Smooth muscle cell (in vitro differentiated cells): ENCODE measurements around the gene DAAM1. TPM values are rescaled to one million over a fixed set of nuclear protein-coding genes. Genes with fewer than 3 reads are reported as not detected.

Experiments used
- DNase-seq: peaks from one replicate; lab custom pipeline; 2025; ENCODE audit not compliant: unreplicated experiment; lab: John Stamatoyannopoulos, UW
- H2AFZ ChIP-seq: fragments of 200-600 bp; sonication (generic); 2 replicates; pipeline ENCODE4 v1.6.0; 2016; ENCODE audit warnings: antibody characterized with exemption, low read depth, mild to moderate bottlenecking
- H3F3A ChIP-seq: fragments of 200-600 bp; sonication (generic); 2 replicates; pipeline ENCODE4 v1.6.0; 2017; ENCODE audit warnings: antibody characterized with exemption, low read depth
- H3K27ac ChIP-seq: fragments of 200-600 bp; sonication (generic); 2 replicates; pipeline ENCODE4 v1.5.1; 2016; ENCODE audit warnings: low read depth, mild to moderate bottlenecking
- H3K27me3 ChIP-seq: fragments of 200-600 bp; sonication (generic); 2 replicates; pipeline ENCODE4 v1.6.1; 2016; ENCODE audit warnings: low read depth, mild to moderate bottlenecking
- H3K36me3 ChIP-seq: fragments of 200-600 bp; sonication (generic); 2 replicates; pipeline ENCODE4 v1.5.1; 2016; ENCODE audit warnings: low read depth
- H3K4me1 ChIP-seq: fragments of 200-600 bp; sonication (generic); 2 replicates; pipeline ENCODE4 v1.5.1; 2016; ENCODE audit warnings: low read depth
- H3K4me2 ChIP-seq: fragments of 200-600 bp; sonication (generic); 2 replicates; pipeline ENCODE4 v1.6.0; 2016; ENCODE audit warnings: mild to moderate bottlenecking
- H3K4me3 ChIP-seq: fragments of 200-600 bp; sonication (generic); 2 replicates; pipeline ENCODE4 v1.5.1; 2016; ENCODE audit warnings: mild to moderate bottlenecking
- H3K79me2 ChIP-seq: fragments of 200-600 bp; sonication (generic); 2 replicates; pipeline ENCODE4 v1.6.0; 2016; ENCODE audit warnings: low read depth, mild to moderate bottlenecking
- H3K9ac ChIP-seq: fragments of 200-600 bp; sonication (generic); 2 replicates; pipeline ENCODE4 v1.6.0; 2016; ENCODE audit warnings: low read depth
- H3K9me3 ChIP-seq: fragments of 200-600 bp; sonication (generic); replicated peaks from 2 replicates; pipeline ENCODE4 v1.5.1; 2016; ENCODE audit warnings: low read depth
- H4K20me1 ChIP-seq: fragments of 200-600 bp; sonication (generic); 2 replicates; pipeline ENCODE4 v1.6.0; 2016; ENCODE audit warnings: low read depth
- CTCF ChIP-seq: fragments of 200-600 bp; sonication (generic); IDR thresholded peaks from 2 replicates; pipeline ENCODE4 v1.5.1; 2017; ENCODE audit warnings: borderline replicate concordance, mild to moderate bottlenecking, antibody characterized with exemption; ENCODE audit not compliant: insufficient read depth, poor library complexity, severe bottlenecking
- WGBS: methylation state at CpG from one replicate; pipeline ENCODE4 v1.1.7; 2016; ENCODE audit warnings: low lambda C conversion rate; 5-methylcytosine and 5-hydroxymethylcytosine counted together
- polyA plus RNA-seq: library from polyadenylated mRNA; unstranded; fragments of >200 nt; fragmentation: Nextera tagmentation; extraction: Ambion mirVana; gene quantifications from 2 replicates; pipeline ENCODE4 v1.2.1, GENCODE V29; 2016
- total RNA-seq: library from RNA; depleted of rRNA; stranded (reverse); fragments of >200 nt; gene quantifications from 2 replicates; pipeline ENCODE4 v1.2.3, GENCODE V29; 2014

DAAM1 gene
- total and polyA plus RNA-seq, 2 experiments from 2014 or later = 10.9 to 46.4 TPM

- no peaks in the 10 kb centered on the region for H3K79me2 ChIP-seq
- WGBS = 95% methylated on average over 3 of the region's 3 CpGs
- no peaks in the 10 kb centered on the region for H3K36me3 ChIP-seq
- H3K4me1 ChIP-seq = no peaks in the 10 kb centered on the region
- H3K9me3 ChIP-seq = no peaks in the 10 kb centered on the region
- TF ChIP-seq CTCF = no peak
- no peak overlapping the region for H3K27ac ChIP-seq
- H3K4me2 ChIP-seq = no peak overlapping the region
- H3K9ac ChIP-seq = no peak overlapping the region
- no peak overlapping the region for H2AFZ ChIP-seq
- H3F3A ChIP-seq = no peaks in the 10 kb centered on the region
- no peak for DNase-seq
- H4K20me1 ChIP-seq = no peaks in the 10 kb centered on the region
- no peak overlapping the region for H3K4me3 ChIP-seq
- H3K27me3 ChIP-seq = no peaks in the 10 kb centered on the region
Measured at GRCh38 chr14:59356767-59357166, 168.3 kb downstream of the DAAM1 start.

GRCh38 chr14:59358102-59358501 lies 169.6 kb downstream of the DAAM1 start:
- Histone ChIP-seq H3K36me3 (no peaks in the 10 kb centered on the region), H4K20me1 (no peaks in the 10 kb centered on the region), H3K4me2 (no peak overlapping the region), H3K9me3 (no peaks in the 10 kb centered on the region), H3F3A (no peaks in the 10 kb centered on the region), H3K27me3 (no peaks in the 10 kb centered on the region), H3K27ac (no peak overlapping the region), H3K79me2 (no peaks in the 10 kb centered on the region), H3K4me3 (no peak overlapping the region), H3K9ac (no peak overlapping the region), H3K4me1 (no peaks in the 10 kb centered on the region), H2AFZ (no peak overlapping the region)
- no peak for TF ChIP-seq CTCF
- WGBS = 77% methylated on average over 1 of the region's 1 CpG
- no peak for DNase-seq

GRCh38 chr14:59358784-59359183 lies 170.3 kb downstream of the DAAM1 start:
- WGBS = 89% methylated on average over 1 of the region's 1 CpG
- no peaks in the 10 kb centered on the region for H3K79me2 ChIP-seq
- DNase-seq = no peak
- no peaks in the 10 kb centered on the region for H3K36me3 ChIP-seq
- H3K27me3 ChIP-seq = no peaks in the 10 kb centered on the region
- no peak overlapping the region for H3K4me2 ChIP-seq
- H3F3A ChIP-seq = no peaks in the 10 kb centered on the region
- no peak overlapping the region for H2AFZ ChIP-seq
- no peaks in the 10 kb centered on the region for H3K9me3 ChIP-seq
- H3K9ac ChIP-seq = no peak overlapping the region
- no peaks in the 10 kb centered on the region for H3K4me1 ChIP-seq
- no peak overlapping the region for H3K27ac ChIP-seq
- H3K4me3 ChIP-seq = no peak overlapping the region
- no peaks in the 10 kb centered on the region for H4K20me1 ChIP-seq
- no peak for TF ChIP-seq CTCF

- no peaks in the 10 kb centered on the region for H3K27me3 ChIP-seq
- no peaks in the 10 kb centered on the region for H4K20me1 ChIP-seq
- H3F3A ChIP-seq = no peaks in the 10 kb centered on the region
- H3K36me3 ChIP-seq = no peaks in the 10 kb centered on the region
- H3K4me1 ChIP-seq = no peaks in the 10 kb centered on the region
- no peak overlapping the region for H3K4me2 ChIP-seq
- H3K4me3 ChIP-seq = no peak overlapping the region
- TF ChIP-seq CTCF = no peak
- H2AFZ ChIP-seq = no peak overlapping the region
- H3K27ac ChIP-seq = peak overlapping the region; percentile 20
- no peaks in the 10 kb centered on the region for H3K9me3 ChIP-seq
- WGBS = 80% methylated on average over 4 of the region's 4 CpGs
- no peaks in the 10 kb centered on the region for H3K79me2 ChIP-seq
- DNase-seq = no peak
- H3K9ac ChIP-seq = no peak overlapping the region
Measured at GRCh38 chr14:59359431-59360124, 171.1 kb downstream of the DAAM1 start.
